BJ (cell line): ENCODE measurements around the gene BPI. TPM values are rescaled to one million over a fixed set of nuclear protein-coding genes. Genes with fewer than 3 reads are reported as not detected.
"Not testable (repeated sequence)": the region's sequence is repeated elsewhere in the genome, so short reads cannot be mapped to it uniquely, and the experiment has no call there.

ENCODE experiments used
- CTCF ChIA-PET: fragments of 350-600 bp; formaldehyde crosslinking; extraction: SDS; loops from one replicate; lab custom pipeline; 2021; ENCODE audit warnings: antibody characterized with exemption, inconsistent platforms; lab: Yijun Ruan, JAX
- POLR2A ChIA-PET: fragments of 300-600 bp; sonication (Branson Sonifier 250); formaldehyde crosslinking; extraction: SDS; loops from one replicate; lab custom pipeline; 2021; ENCODE audit warnings: antibody characterized with exemption; lab: Charles Lee
- DNase-seq: peaks from one replicate; pipeline ENCODE4 v3.0.0-alpha.2; 2011; ENCODE audit warnings: low read depth
- H3K27me3 ChIP-seq: 2 replicates; pipeline ENCODE4 v1.6.0; 2011; ENCODE audit warnings: low read length; ENCODE audit not compliant: control insufficient read depth, insufficient read depth
- H3K36me3 ChIP-seq: 2 replicates; pipeline ENCODE4 v1.5.1; 2011; ENCODE audit warnings: low read length; ENCODE audit not compliant: control insufficient read depth, insufficient read depth
- H3K4me3 ChIP-seq: 2 replicates; pipeline ENCODE4 v1.5.1; 2011; ENCODE audit warnings: low read depth, mild to moderate bottlenecking, control low read depth, low read length
- CTCF ChIP-seq: IDR thresholded peaks from 2 replicates; pipeline ENCODE4 v1.5.1; 2011; ENCODE audit warnings: low read depth, mild to moderate bottlenecking, control low read depth, inconsistent platforms, low read length, moderate library complexity; ENCODE audit not compliant: insufficient read depth
- polyA plus RNA-seq: library from polyadenylated mRNA; depleted of rRNA; stranded (reverse); fragments of >200 nt; gene quantifications from 2 replicates; pipeline ENCODE4 v1.2.3, GENCODE V29; 2011

BPI gene
- polyA plus RNA-seq, 1 experiment, result 1.1 TPM

GRCh38 chr20:38283236-38283635 is 20.7 kb upstream of the BPI start:
- Histone ChIP-seq H3K36me3 (no peaks in the 10 kb centered on the region), H3K27me3 (no peaks in the 10 kb centered on the region), H3K4me3 (no peak overlapping the region)
- POLR2A ChIA-PET, result no interaction called here
- no peak for TF ChIP-seq CTCF
- CTCF ChIA-PET, result interaction anchor here (1.0 kb wide), 1 partner anchor 62 kb away, joined by 3 read pairs; no protein-coding TSS in a partner anchor
- no peak for DNase-seq

DNA sequence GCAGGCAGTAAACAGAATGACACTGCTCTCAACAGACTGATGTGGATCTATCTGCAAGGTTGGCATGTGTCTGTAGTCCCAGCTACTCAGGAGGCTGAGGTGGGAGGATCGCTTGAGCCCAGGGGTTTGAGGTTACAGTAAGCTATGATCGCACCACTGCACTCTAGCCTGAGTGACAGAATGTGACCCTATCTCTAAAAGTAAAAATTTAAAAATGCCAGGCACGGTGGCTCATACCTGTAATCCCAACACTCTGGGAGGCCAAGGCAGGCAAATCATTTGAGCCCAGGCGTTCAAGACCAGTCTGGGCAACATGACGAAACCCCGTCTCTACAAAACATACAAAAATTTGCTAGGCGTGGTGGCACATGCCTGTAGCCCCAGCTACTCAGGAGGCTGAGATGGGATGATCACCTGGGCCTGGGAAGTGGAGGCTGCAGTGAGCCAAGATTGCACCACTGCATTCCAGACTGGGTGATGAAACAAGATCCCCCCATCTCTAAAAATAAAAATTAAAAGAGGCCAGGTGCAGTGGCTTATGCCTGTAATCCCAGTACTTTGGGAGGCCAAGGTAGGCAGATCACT is 19.8 kb upstream of the BPI start:
- H3K4me3 ChIP-seq, POLR2A ChIA-PET, H3K27me3 ChIP-seq, H3K36me3 ChIP-seq, DNase-seq: not testable (repeated sequence)
- CTCF ChIA-PET, result interaction anchor here (0.7 to 1.0 kb wide), 2 partner anchors 34 to 63 kb away, joined by 3 to 4 read pairs; no protein-coding TSS in a partner anchor

GRCh38 chr20:38284893-38285444 is 19.0 kb upstream of the BPI start:
- no peak for DNase-seq
- CTCF ChIA-PET, result no interaction called here
- TF ChIP-seq CTCF, result no peak
- no peak overlapping the region for H3K4me3 ChIP-seq
- POLR2A ChIA-PET, result no interaction called here
- H3K27me3 ChIP-seq, result no peaks in the 10 kb centered on the region
- no peaks in the 10 kb centered on the region for H3K36me3 ChIP-seq

- POLR2A ChIA-PET, result no interaction called here
- CTCF ChIA-PET, result interaction anchor here (0.6 to 1.8 kb wide), 6 partner anchors 8 to 65 kb away, joined by 3 to 7 read pairs (median 4); partner anchors contain the start of gene BPI
- TF ChIP-seq CTCF, result no peak
- Histone ChIP-seq H3K4me3 (no peak overlapping the region), H3K36me3 (no peaks in the 10 kb centered on the region), H3K27me3 (no peaks in the 10 kb centered on the region)
- no peak for DNase-seq
These were observed 17.1 kb upstream of the BPI start for GRCh38 chr20:38286586-38287531.

DNA sequence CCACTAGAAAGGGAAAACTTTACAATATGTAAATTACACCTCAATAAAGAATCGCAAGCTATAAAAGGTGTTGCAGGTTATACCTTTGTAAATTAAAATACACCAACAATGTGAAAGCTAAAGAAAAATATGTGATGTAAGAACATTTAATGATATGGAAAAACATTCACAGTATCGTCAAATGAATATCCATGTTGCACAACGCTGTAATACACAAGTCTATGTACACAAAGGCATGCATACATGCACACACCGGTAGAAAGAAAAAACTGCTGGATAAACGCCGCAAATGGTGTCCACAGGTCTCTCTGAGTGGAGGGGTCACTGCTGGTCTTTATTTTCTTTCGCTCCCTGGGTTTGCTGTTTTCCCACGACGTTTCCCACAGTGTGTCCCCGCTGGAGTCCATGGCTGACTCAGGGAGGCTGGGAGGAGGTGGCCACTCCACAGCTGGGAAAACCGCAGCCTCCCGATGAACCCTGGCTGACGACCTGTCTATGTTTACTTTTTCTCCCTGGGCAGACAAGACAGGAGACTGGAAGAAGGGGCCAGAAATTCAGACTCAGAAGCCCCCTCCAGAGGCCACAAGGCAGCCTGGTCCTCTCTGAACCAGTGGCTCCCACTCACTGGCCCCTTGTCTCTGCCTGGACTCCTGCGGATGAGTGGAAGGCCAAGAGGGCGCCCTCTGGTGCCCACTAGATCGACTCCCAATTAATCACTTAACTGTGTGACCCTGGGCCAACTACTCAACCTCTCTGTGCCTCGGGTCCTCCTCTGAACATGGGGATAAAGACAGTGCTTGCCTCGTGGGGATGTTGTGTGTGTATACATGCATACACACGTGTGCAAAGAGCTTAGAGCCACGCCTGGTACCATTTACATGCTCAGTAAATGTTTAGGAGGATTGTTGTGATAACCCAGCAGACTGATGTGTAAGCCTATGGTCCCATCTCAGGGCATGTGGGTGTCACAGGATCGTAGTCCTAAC is 12.8 kb upstream of the BPI start:
- ChIA-PET CTCF (interaction anchor here (0.6 to 1.9 kb wide), 15 partner anchors 10 to 71 kb away, joined by 3 to 11 read pairs (median 4); no protein-coding TSS in a partner anchor), POLR2A (no interaction called here)
- TF ChIP-seq CTCF, result peak; percentile 53
- no peak overlapping the region for H3K4me3 ChIP-seq
- peak; percentile 57 for DNase-seq
- H3K36me3 ChIP-seq, result no peaks in the 10 kb centered on the region
- no peaks in the 10 kb centered on the region for H3K27me3 ChIP-seq
